Measurements from ENCODE around the gene HYAL1.

DNA sequence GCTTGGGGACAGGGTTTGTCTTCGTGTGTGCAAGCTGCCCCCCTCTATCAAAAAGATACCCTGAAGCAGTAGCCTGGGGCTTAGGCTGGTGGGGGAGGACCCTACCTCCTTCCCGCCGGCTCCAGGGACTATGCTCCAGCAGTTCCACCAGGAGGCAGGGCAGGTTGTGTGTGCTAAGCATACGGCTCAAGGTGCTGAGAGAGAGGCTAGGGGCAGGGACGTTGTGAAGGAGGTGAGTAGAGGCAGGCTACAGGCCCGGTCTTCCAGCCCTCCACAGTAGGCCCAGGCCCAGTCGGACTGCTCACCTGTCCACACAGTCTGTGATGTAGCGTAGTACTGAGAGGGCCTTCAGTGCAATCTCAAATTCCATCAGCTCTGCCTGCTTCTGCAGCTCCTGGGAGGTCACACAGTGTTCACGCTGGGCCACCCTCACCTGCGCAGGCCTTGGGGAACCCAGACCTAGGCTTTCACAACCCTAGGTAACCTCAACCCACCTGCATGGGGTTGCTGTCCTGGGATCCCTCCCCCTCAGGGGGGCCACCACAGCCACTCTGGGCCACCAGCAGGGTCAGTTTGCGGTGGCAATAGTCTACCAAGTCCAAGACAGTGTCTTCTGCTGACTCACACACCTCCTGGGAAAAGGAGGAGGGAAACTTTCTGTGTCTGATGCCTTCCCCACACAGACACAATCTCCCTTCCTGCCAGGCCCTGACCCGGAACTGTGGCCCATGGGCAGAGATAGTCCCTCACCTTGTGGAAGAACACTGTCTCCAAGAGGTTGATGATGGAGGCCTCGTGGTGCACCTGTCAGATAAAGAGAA is 39.6 kb upstream of the HYAL1 start:
- TF ChIP-seq CTCF (IDR thresholded peaks at IDR 0.05) (no peak), ZFX (IDR thresholded peaks at IDR 0.05; ENCODE audit: borderline replicate concordance) (no peak)

Measured in 22Rv1 (cell line).